GM23338 (cell line): Measurements from ENCODE around the gene TLR6. TPM values are rescaled to one million over a fixed set of nuclear protein-coding genes. Genes with fewer than 3 reads are reported as not detected.

Source experiments
- ATAC-seq: fragments of 200-7000 bp; cut with Tn5 transposase; 3 replicates; pipeline ENCODE4 v1.9.1; 2020
- DNase-seq: peaks from one replicate; pipeline ENCODE4 v3.0.0-alpha.2; 2015; ENCODE audit warnings: low spot score
- H2AFZ ChIP-seq: fragments of 200-600 bp; sonication (generic); 2 replicates; pipeline ENCODE4 v1.8.0; 2016; ENCODE audit warnings: antibody characterized with exemption, mild to moderate bottlenecking, moderate library complexity
- H3F3A ChIP-seq: fragments of 200-600 bp; sonication (generic); replicated peaks from 2 replicates; pipeline ENCODE4 v1.8.0; 2017; ENCODE audit warnings: antibody characterized with exemption, mixed run types, low read depth
- H3K27ac ChIP-seq: fragments of 200-600 bp; sonication (generic); 2 replicates; pipeline ENCODE4 v1.6.1; 2016; ENCODE audit warnings: low read depth
- H3K27me3 ChIP-seq: fragments of 200-600 bp; sonication (generic); 2 replicates; pipeline ENCODE4 v1.8.0; 2016; ENCODE audit warnings: mild to moderate bottlenecking, mixed run types, moderate library complexity; ENCODE audit not compliant: insufficient read depth
- H3K36me3 ChIP-seq: fragments of 200-600 bp; sonication (generic); 2 replicates; pipeline ENCODE4 v1.8.0; 2016; ENCODE audit warnings: mild to moderate bottlenecking; ENCODE audit not compliant: insufficient read depth
- H3K4me1 ChIP-seq: fragments of 200-600 bp; sonication (generic); 2 replicates; pipeline ENCODE4 v1.8.0; 2016; ENCODE audit warnings: mild to moderate bottlenecking, moderate library complexity; ENCODE audit not compliant: insufficient read depth
- H3K4me2 ChIP-seq: fragments of 200-600 bp; sonication (generic); 2 replicates; pipeline ENCODE4 v1.7.1; 2017; ENCODE audit warnings: mixed run types
- H3K4me3 ChIP-seq: fragments of 200-600 bp; sonication (generic); 2 replicates; pipeline ENCODE4 v1.6.1; 2016; ENCODE audit warnings: mixed run types
- H3K79me2 ChIP-seq: fragments of 200-600 bp; sonication (generic); replicated peaks from 2 replicates; pipeline ENCODE4 v1.8.0; 2017; ENCODE audit warnings: mild to moderate bottlenecking; ENCODE audit not compliant: insufficient read depth
- H3K9me2 ChIP-seq: fragments of 200-600 bp; sonication (generic); 2 replicates; pipeline ENCODE4 v1.8.0; 2017; ENCODE audit not compliant: insufficient read depth
- H4K20me1 ChIP-seq: fragments of 200-600 bp; sonication (generic); replicated peaks from 2 replicates; pipeline ENCODE4 v1.8.0; 2017; ENCODE audit warnings: mild to moderate bottlenecking; ENCODE audit not compliant: insufficient read depth
- H3K27ac Mint-ChIP-seq: 2 replicates; pipeline ENCODE4 v1.8.0; 2020; ENCODE audit warnings: inconsistent platforms, mild to moderate bottlenecking, moderate library complexity, mixed read lengths
- H3K27me3 Mint-ChIP-seq: 3 replicates; pipeline ENCODE4 v1.8.0; 2022; ENCODE audit warnings: low read depth, mild to moderate bottlenecking, moderate library complexity, mixed read lengths, inconsistent platforms; ENCODE audit not compliant: insufficient read depth, poor library complexity
- H3K36me3 Mint-ChIP-seq: 3 replicates; pipeline ENCODE4 v1.8.0; 2021; ENCODE audit warnings: low read depth, mild to moderate bottlenecking, inconsistent platforms, moderate library complexity, mixed read lengths
- H3K4me1 Mint-ChIP-seq: 3 replicates; pipeline ENCODE4 v1.8.0; 2020; ENCODE audit warnings: mild to moderate bottlenecking, inconsistent platforms, mixed read lengths
- H3K4me3 Mint-ChIP-seq: 3 replicates; pipeline ENCODE4 v1.8.0; 2021; ENCODE audit warnings: moderate library complexity, mild to moderate bottlenecking, inconsistent platforms, mixed read lengths
- H3K9me3 Mint-ChIP-seq: 3 replicates; pipeline ENCODE4 v1.8.0; 2020; ENCODE audit warnings: moderate library complexity, mild to moderate bottlenecking, inconsistent platforms, mixed read lengths
- CTCF ChIP-seq, 2 experiments: fragments of 200-600 bp in 1 of 2; sonication (generic) in 1 of 2; conservative IDR thresholded peaks; 2 replicates each; pipeline versions ENCODE4 v1.5.1 to v1.6.1; 2016 to 2017; ENCODE audit warnings: antibody characterized with exemption in 2 of 2, low read depth in 2 of 2, mild to moderate bottlenecking in 2 of 2, moderate library complexity in 1 of 2
- ETS1 ChIP-seq: IDR thresholded peaks from 2 replicates; pipeline ENCODE4 v1.6.1; 2016; ENCODE audit warnings: antibody characterized with exemption
- EZH2phosphoT487 ChIP-seq: fragments of 200-600 bp; sonication (generic); IDR thresholded peaks from one replicate; pipeline ENCODE4 v1.8.1; 2018; ENCODE audit warnings: antibody characterized with exemption; ENCODE audit not compliant: unreplicated experiment
- NANOG ChIP-seq: IDR thresholded peaks from 2 replicates; pipeline ENCODE4 v1.6.1; 2016; ENCODE audit warnings: antibody characterized with exemption, borderline replicate concordance
- POLR2AphosphoS5 ChIP-seq: IDR thresholded peaks from 2 replicates; pipeline ENCODE4 v1.6.1; 2016; ENCODE audit warnings: antibody characterized with exemption, low read depth
- REST ChIP-seq: IDR thresholded peaks from one replicate; pipeline ENCODE4 v1.6.1; 2018; ENCODE audit warnings: antibody characterized with exemption; ENCODE audit not compliant: unreplicated experiment
- STAT1 ChIP-seq: IDR thresholded peaks from one replicate; pipeline ENCODE4 v1.6.1; 2016; ENCODE audit warnings: antibody characterized with exemption; ENCODE audit not compliant: unreplicated experiment
- ZNF114 ChIP-seq: fragments of 250-450 bp; sonication (Bioruptor Pico); IDR thresholded peaks from 2 replicates; pipeline ENCODE4 v1.5.0; 2020; ENCODE audit warnings: mild to moderate bottlenecking, moderate library complexity
- ZNF331 ChIP-seq: fragments of 250-450 bp; sonication (Bioruptor Pico); IDR thresholded peaks from 2 replicates; pipeline ENCODE4 v1.5.0; 2020; ENCODE audit warnings: low read depth, mild to moderate bottlenecking, moderate library complexity
- ZNF462 ChIP-seq: fragments of 250-450 bp; sonication (Bioruptor Pico); IDR thresholded peaks from 2 replicates; pipeline ENCODE4 v1.5.0; 2020; ENCODE audit warnings: mild to moderate bottlenecking, moderate library complexity
- polyA plus RNA-seq: library from polyadenylated mRNA; unstranded; fragments of >200 nt; fragmentation: Nextera tagmentation; extraction: Ambion mirVana; gene quantifications from 2 replicates; pipeline ENCODE4 v1.2.1, GENCODE V29; 2016
- total RNA-seq: library from RNA; depleted of rRNA; stranded (reverse); fragments of >200 nt; shearing (Covaris generic); gene quantifications from 2 replicates; pipeline ENCODE4 v1.2.3, GENCODE V29; 2014

The TLR6 gene
- total and polyA plus RNA-seq, 2 experiments from 2014 or later = 0.14 TPM; not detected in 1

GRCh38 chr4:38795087-38795486 is 61.5 kb downstream of the TLR6 start (continued):
- no peak for TF ChIP-seq ZNF462 (CRISPR knock-in tag)
- no peak for TF ChIP-seq STAT1
- no peak for TF ChIP-seq ZNF331
- TF ChIP-seq CTCF (conservative IDR thresholded peaks at IDR 0.05; ENCODE audit: low read depth in 2 of 2) = no peak
- TF ChIP-seq EZH2phosphoT487 = no peak

- Histone ChIP-seq H3K27ac (no peak overlapping the region), H3K9me2 (peaks cover 7% of the 10 kb centered on the region), H3K4me3 (no peak overlapping the region), H3K79me2 (no peaks in the 10 kb centered on the region), H3K4me1 (no peaks in the 10 kb centered on the region), H4K20me1 (no peaks in the 10 kb centered on the region), H3F3A (no peaks in the 10 kb centered on the region), H3K36me3 (no peaks in the 10 kb centered on the region), H2AFZ (no peak overlapping the region), H3K27me3 (no peaks in the 10 kb centered on the region), H3K4me2 (no peak overlapping the region)
- Mint-ChIP-seq H3K4me3 (no peak overlapping the region), H3K27ac (no peak overlapping the region), H3K27me3 (no peaks in the 10 kb centered on the region), H3K36me3 (no peaks in the 10 kb centered on the region), H3K9me3 (no peaks in the 10 kb centered on the region; the same call in 1 of the 3 replicates), H3K4me1 (no peaks in the 10 kb centered on the region)
- DNase-seq (no peak), ATAC-seq (no peak)
- no peak for TF ChIP-seq REST
- TF ChIP-seq ZNF114 (CRISPR knock-in tag) = no peak
- TF ChIP-seq POLR2AphosphoS5 = no peak
- no peak for TF ChIP-seq ETS1
- TF ChIP-seq NANOG = no peak
These were observed 62.6 kb downstream of the TLR6 start for GRCh38 chr4:38794051-38794450.
